ENCODE data around the gene LBX2. TPM values are rescaled to one million over a fixed set of nuclear protein-coding genes. Genes with fewer than 3 reads are reported as not detected.
"Not testable (repeated sequence)": the region's sequence is repeated elsewhere in the genome, so short reads cannot be mapped to it uniquely, and the experiment has no call there.

The LBX2 gene
- total RNA-seq, 2 experiments from 2014 or later, result 1.2 to 1.8 TPM

DNA sequence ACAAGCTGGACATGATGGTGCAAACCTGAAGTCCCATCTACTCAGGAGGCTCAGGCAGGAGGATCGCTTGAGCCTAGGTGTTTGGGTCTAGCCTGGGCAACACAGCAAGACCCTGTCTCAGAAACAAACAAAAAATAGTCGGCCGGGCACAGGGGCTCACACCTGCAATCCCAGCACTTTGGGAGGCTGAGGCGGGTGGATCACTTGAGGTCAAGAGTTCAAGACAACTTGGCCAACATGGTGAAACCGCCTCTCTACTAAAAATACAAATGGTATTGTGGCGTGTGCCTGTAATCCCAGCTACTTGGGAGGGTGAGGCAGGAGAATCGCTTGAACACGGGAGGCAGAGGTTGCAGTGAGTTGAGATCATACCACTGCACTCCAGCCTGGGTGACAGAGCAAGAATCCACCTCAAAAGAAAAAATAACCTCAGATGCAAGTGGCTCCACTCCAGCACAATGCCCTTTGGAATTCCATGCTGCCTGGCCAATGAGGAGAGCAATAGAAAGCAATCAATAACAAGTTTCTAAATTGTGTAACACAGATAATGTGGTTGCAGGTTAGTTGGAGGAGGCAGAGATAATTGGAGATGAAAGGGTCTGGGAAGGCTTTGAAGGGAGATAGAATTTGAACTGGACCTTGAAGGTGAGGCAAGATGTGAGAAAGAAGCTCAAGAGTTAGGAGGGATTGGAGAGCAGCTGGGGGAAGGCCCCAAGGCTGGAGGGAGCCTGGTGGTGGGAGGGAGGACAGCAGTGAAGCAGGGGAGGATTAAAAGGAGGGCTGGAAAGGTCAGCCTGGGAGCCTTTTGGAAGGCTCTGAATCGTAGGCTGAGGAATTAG is 10.5 kb downstream of the LBX2 start:
- CTCF ChIA-PET, result interaction anchor here (1.3 kb wide), 1 partner anchor 9 kb away, joined by 5 read pairs; no protein-coding TSS in a partner anchor
- H3K36me3 Mint-ChIP-seq (ENCODE audit: low read depth), result peaks cover 46% of the 10 kb centered on the region
- H3K4me1 Mint-ChIP-seq, result peaks cover 16% of the 10 kb centered on the region
- no peaks in the 10 kb centered on the region for H3K27me3 Mint-ChIP-seq
- H3K4me3 Mint-ChIP-seq, result no peak overlapping the region
- no peaks in the 10 kb centered on the region for H3K9me3 Mint-ChIP-seq
- POLR2A ChIA-PET, result interaction anchor here (0.7 to 1.1 kb wide), 2 partner anchors 12 to 31 kb away, joined by 3 read pairs; partner anchors contain the start of gene WBP1
- H3K27ac Mint-ChIP-seq, result no peak overlapping the region
- no peak for DNase-seq

GRCh38 chr2:74486141-74486540 is 13.3 kb downstream of the LBX2 start:
- Mint-ChIP-seq H3K4me3 (no peak overlapping the region), H3K36me3 (ENCODE audit: low read depth) (peaks cover 32% of the 10 kb centered on the region), H3K27ac (no peak overlapping the region), H3K4me1 (peaks cover 28% of the 10 kb centered on the region), H3K27me3 (no peaks in the 10 kb centered on the region), H3K9me3 (no peaks in the 10 kb centered on the region)
- ChIA-PET CTCF (interaction anchor here (2.3 to 8.2 kb wide), 3 partner anchors 44 to 102 kb away, joined by 10 to 107 read pairs (median 90); partner anchors contain the start of genes AUP1 and HTRA2), POLR2A (no interaction called here)
- no peak for DNase-seq

- POLR2A ChIA-PET, result interaction anchor here (1.0 to 4.7 kb wide), 17 partner anchors 9 to 305 kb away, joined by 3 to 103 read pairs (median 16); partner anchors contain the start of genes AUP1, HTRA2, INO80B and LBX2
Observed at GRCh38 chr2:74483675-74484164, 15.7 kb downstream of the LBX2 start.

DNA sequence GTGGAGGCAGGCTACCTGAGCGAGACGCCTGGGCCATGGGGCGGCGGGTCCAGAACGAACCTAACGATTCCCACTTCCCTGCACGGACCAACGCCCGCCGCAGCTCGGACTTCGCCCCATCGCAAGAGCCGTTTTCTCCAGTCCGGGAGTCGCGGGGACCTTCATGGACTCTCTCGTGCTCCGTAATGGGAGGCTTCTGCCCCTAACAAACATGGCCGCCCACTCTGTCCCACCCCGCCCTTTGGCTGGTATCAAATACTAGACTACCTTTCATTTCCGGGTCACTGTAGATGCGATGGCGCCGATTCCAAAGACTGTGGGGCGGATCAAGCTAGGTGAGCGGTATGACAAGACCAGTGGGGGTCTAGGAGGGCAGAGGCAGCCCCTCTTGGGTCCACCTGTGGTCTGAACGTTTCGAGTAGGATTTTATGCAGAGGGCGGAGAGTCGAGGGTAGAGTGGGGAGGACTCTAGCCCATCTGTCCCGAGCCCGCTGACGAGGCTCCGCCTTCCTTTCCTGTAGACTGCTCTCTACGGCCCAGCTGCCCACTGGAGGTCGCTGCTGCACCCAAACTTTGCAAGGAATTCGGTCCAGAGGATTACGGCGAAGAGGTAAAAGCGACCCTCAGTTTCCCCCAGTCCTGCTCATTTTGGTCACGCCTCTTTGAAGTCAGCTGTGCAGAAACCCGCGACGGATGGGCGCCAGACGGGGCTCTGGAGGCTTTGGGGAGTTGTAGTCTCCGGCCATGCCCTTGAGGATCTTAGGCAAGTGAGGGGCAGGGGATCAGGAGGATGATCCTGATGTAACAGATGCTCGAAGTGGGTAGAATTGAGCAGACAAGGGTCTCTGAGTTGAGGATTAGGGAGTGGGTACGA is 16.4 kb downstream of the LBX2 start, which contains the start of the genes CCDC142 and TTC31:
TSS of gene CCDC142 (minus strand) at position 198 of the 874 bp plus-strand sequence. CDS start at position 37, 161 bp downstream.
TSS of gene TTC31 (plus strand) at position 281 of the 874 bp plus-strand sequence. CDS start at position 296, 15 bp downstream.
- H3K9me3 Mint-ChIP-seq, result no peaks in the 10 kb centered on the region
- H3K4me3 Mint-ChIP-seq, result peak within 1 kb of the TSS; percentile 99
- H3K27ac Mint-ChIP-seq, result peak within 1 kb of the TSS; percentile 98
- peak; percentile 94 for DNase-seq
- H3K36me3 Mint-ChIP-seq (ENCODE audit: low read depth), result peaks cover 38% of the 10 kb centered on the region
- ChIA-PET CTCF (interaction anchor here (0.6 to 8.2 kb wide), 23 partner anchors 8 to 475 kb away, joined by 3 to 107 read pairs (median 7); partner anchors contain the start of genes AUP1, C2orf81, DQX1 and HTRA2), POLR2A (interaction anchor here (0.6 to 4.7 kb wide), 24 partner anchors 10 to 361 kb away, joined by 3 to 103 read pairs (median 10); partner anchors contain the start of genes AUP1, DOK1, HTRA2 and INO80B)
- no peaks in the 10 kb centered on the region for H3K27me3 Mint-ChIP-seq
- H3K4me1 Mint-ChIP-seq, result peaks cover 48% of the 10 kb centered on the region

More at GRCh38 chr2:74483675-74484164, 15.7 kb downstream of the LBX2 start:
- Mint-ChIP-seq H3K4me3 (peak overlapping the region; percentile 99), H3K36me3 (ENCODE audit: low read depth) (peaks cover 38% of the 10 kb centered on the region), H3K4me1 (peaks cover 48% of the 10 kb centered on the region), H3K27ac (peak overlapping the region; percentile 98)
- CTCF ChIA-PET, result interaction anchor here (1.2 to 8.2 kb wide), 14 partner anchors 9 to 104 kb away, joined by 3 to 107 read pairs (median 10); partner anchors contain the start of genes AUP1, DQX1, HTRA2 and INO80B
- H3K27me3 Mint-ChIP-seq, DNase-seq, H3K9me3 Mint-ChIP-seq: not testable (repeated sequence)

DNA sequence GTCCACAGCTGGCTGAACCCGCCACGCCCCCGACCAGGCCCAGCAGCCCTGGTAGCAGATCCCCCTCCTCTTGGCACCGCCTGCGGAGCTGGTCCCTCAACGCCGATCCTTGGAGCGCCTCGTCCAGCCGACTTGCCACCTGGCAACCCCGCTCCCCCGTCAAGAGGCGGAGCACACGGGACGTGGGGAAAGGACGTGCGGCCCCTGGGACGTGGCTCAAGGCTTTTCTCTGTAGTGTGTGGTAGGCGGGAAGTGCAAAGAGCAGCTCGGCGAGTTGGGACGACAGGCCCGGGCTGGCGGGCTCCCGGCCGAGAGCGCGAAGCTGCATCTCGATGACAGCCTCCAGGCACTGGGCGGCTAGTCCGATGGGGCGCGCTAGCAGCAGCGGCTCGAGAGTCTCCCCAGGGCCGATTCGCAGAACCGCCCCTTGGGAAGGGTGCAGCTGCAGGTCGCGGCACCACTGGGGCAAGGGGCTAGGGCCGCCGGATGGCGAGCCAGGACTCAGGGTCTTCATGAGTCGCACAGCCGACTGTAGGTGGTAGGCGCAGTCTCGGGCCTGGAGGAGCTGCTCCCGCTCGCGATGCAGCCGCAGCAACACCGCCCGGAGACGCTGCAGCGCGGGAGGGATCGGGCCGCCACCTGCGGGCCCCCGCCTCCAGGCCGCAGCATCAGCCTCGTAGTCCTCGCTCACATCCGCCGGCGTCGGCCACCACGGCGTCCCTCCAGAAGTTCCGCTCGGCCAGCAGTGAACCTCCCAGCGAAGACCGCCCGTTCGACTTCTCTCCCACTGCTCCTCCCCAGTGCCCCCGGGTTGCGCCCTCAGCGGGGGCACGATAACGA is 17.2 kb downstream of the LBX2 start:
- Mint-ChIP-seq H3K4me1 (peaks cover 51% of the 10 kb centered on the region), H3K27ac (peak overlapping the region; percentile 98), H3K4me3 (peak overlapping the region; percentile 99), H3K27me3 (no peaks in the 10 kb centered on the region), H3K36me3 (ENCODE audit: low read depth) (peaks cover 43% of the 10 kb centered on the region), H3K9me3 (no peaks in the 10 kb centered on the region)
- peak; percentile 62 for DNase-seq
- CTCF ChIA-PET, result interaction anchor here (0.8 to 8.2 kb wide), 22 partner anchors 8 to 475 kb away, joined by 3 to 107 read pairs (median 7); partner anchors contain the start of genes AUP1, C2orf81, DQX1 and HTRA2
- POLR2A ChIA-PET, result interaction anchor here (0.6 to 4.7 kb wide), 25 partner anchors 9 to 362 kb away, joined by 3 to 103 read pairs (median 9); partner anchors contain the start of genes AUP1, DOK1, DQX1 and HTRA2

- Mint-ChIP-seq H3K27me3 (no peaks in the 10 kb centered on the region), H3K4me1 (peaks cover 49% of the 10 kb centered on the region), H3K36me3 (ENCODE audit: low read depth) (peaks cover 42% of the 10 kb centered on the region), H3K4me3 (peak overlapping the region; percentile 99), H3K27ac (peak overlapping the region; percentile 49), H3K9me3 (no peaks in the 10 kb centered on the region)
- ChIA-PET POLR2A (interaction anchor here (0.9 to 4.7 kb wide), 15 partner anchors 9 to 106 kb away, joined by 3 to 103 read pairs (median 20); partner anchors contain the start of genes AUP1, HTRA2, INO80B and LBX2), CTCF (interaction anchor here (1.5 to 8.2 kb wide), 11 partner anchors 9 to 106 kb away, joined by 5 to 107 read pairs (median 9); partner anchors contain the start of genes AUP1, C2orf81, DQX1 and HTRA2)
- DNase-seq, result no peak
Observed at GRCh38 chr2:74481431-74481830, 18.0 kb downstream of the LBX2 start.

DNA sequence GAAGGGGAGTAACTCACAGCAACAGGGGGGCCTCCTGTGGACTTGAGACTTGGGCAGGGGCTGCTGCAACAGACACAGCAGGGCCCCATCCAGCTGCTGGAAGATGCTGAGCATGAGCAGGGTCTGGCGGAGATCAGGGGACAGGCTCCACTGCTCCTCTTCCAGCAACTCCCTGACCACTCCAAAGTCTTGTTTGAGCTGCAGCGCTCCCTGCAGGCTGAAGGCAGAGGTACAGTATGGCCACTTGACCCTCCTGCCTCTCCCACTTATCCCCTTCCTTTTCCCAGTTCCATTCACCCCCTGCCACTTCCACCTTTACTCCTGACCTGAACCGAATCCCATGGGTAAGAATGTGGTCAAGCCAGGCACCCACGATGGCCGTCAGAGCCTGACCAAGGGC is 24.5 kb downstream of the LBX2 start:
- POLR2A ChIA-PET, result interaction anchor here (1.2 to 4.0 kb wide), 5 partner anchors 7 to 55 kb away, joined by 3 to 81 read pairs (median 6); partner anchors contain the start of genes AUP1, CCDC142, HTRA2 and INO80B
- Mint-ChIP-seq H3K27ac (peak overlapping the region; percentile 50), H3K36me3 (ENCODE audit: low read depth) (peaks cover 53% of the 10 kb centered on the region), H3K27me3 (no peaks in the 10 kb centered on the region), H3K4me3 (no peak overlapping the region), H3K9me3 (no peaks in the 10 kb centered on the region), H3K4me1 (peaks cover 44% of the 10 kb centered on the region)
- DNase-seq, result no peak
- CTCF ChIA-PET, result interaction anchor here (0.9 to 1.7 kb wide), 5 partner anchors 9 to 91 kb away, joined by 3 to 8 read pairs (median 3); partner anchors contain the start of genes CCDC142, DQX1, TTC31 and WBP1

GRCh38 chr2:74474481-74474880 is 24.9 kb downstream of the LBX2 start:
- ChIA-PET POLR2A (interaction anchor here (1.2 to 4.0 kb wide), 4 partner anchors 7 to 55 kb away, joined by 3 to 81 read pairs (median 8); partner anchors contain the start of genes AUP1, CCDC142, HTRA2 and TTC31), CTCF (interaction anchor here (0.9 to 1.7 kb wide), 3 partner anchors 9 to 92 kb away, joined by 3 to 8 read pairs (median 3); partner anchors contain the start of genes CCDC142, TTC31 and WBP1)
- Mint-ChIP-seq H3K4me1 (peaks cover 44% of the 10 kb centered on the region), H3K27me3 (no peaks in the 10 kb centered on the region), H3K36me3 (ENCODE audit: low read depth) (peaks cover 52% of the 10 kb centered on the region), H3K9me3 (no peaks in the 10 kb centered on the region), H3K4me3 (no peak overlapping the region), H3K27ac (peak overlapping the region; percentile 31)
- DNase-seq, result no peak

DNA sequence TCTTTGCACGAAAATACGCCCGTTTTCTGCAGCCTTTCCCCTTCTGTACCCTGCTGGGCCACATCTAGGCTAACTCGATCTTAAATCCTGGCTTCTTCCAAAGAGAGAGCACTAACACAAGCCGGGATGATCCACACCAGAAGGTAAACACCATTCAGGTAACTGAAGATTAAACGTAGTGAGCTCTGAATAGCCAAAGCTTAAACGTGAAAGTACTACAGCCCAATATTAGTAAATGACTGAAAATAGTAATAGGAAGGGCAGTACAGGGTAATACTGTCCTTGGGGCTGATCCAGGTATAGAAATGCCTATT is 26.5 kb downstream of the LBX2 start:
- peaks cover 47% of the 10 kb centered on the region for H3K36me3 Mint-ChIP-seq (ENCODE audit: low read depth)
- CTCF ChIA-PET, result interaction anchor here (0.8 to 2.9 kb wide), 10 partner anchors 10 to 116 kb away, joined by 3 to 34 read pairs (median 6); partner anchors contain the start of genes AUP1, CCDC142, DQX1 and HTRA2
- peak overlapping the region; percentile 97 for H3K4me3 Mint-ChIP-seq
- peaks cover 38% of the 10 kb centered on the region for H3K4me1 Mint-ChIP-seq
- no peak for DNase-seq
- no peaks in the 10 kb centered on the region for H3K9me3 Mint-ChIP-seq
- POLR2A ChIA-PET, result interaction anchor here (0.7 to 4.0 kb wide), 20 partner anchors 8 to 644 kb away, joined by 3 to 81 read pairs (median 4); partner anchors contain the start of genes AUP1, CCDC142, DQX1 and HTRA2
- peak overlapping the region; percentile 98 for H3K27ac Mint-ChIP-seq
- no peaks in the 10 kb centered on the region for H3K27me3 Mint-ChIP-seq

- ChIA-PET CTCF (interaction anchor here (0.7 to 2.9 kb wide), 13 partner anchors 10 to 116 kb away, joined by 3 to 34 read pairs (median 5); partner anchors contain the start of genes AUP1, CCDC142, DQX1 and HTRA2), POLR2A (interaction anchor here (0.7 to 4.0 kb wide), 21 partner anchors 7 to 644 kb away, joined by 3 to 81 read pairs (median 4); partner anchors contain the start of genes AUP1, CCDC142, DQX1 and HTRA2)
- H3K9me3 Mint-ChIP-seq, result no peaks in the 10 kb centered on the region
- peak within 1 kb of the TSS; percentile 98 for H3K27ac Mint-ChIP-seq
- no peaks in the 10 kb centered on the region for H3K27me3 Mint-ChIP-seq
- peak; percentile 97 for DNase-seq
- peak within 1 kb of the TSS; percentile 97 for H3K4me3 Mint-ChIP-seq
- peaks cover 44% of the 10 kb centered on the region for H3K36me3 Mint-ChIP-seq (ENCODE audit: low read depth)
- H3K4me1 Mint-ChIP-seq, result peaks cover 36% of the 10 kb centered on the region
Observed at GRCh38 chr2:74472086-74472944, 27.1 kb downstream of the LBX2 start, which contains the start of gene MRPL53. TSS of gene MRPL53 (minus strand) at chr2:74472680. CDS start at chr2:74472660, 20 bp downstream.

Measured in activated CD4-positive, alpha-beta memory T cell treated with anti-CD3 and anti-CD28 coated beads, Interleukin-2, amount 10 ng/mL, durations not matched to agents 7 days and 5 days (primary cell).